SK-N-SH (cell line): ENCODE measurements around the gene SLC12A3. TPM values are rescaled to one million over a fixed set of nuclear protein-coding genes. Genes with fewer than 3 reads are reported as not detected.

ENCODE experiments used
- CTCF ChIA-PET: fragments of 300-600, 350-600 bp; formaldehyde crosslinking; extraction: SDS; loops from one replicate; lab custom pipeline; 2021; lab: Yijun Ruan, JAX
- POLR2A ChIA-PET: fragments of 350-600 bp; sonication (Branson Sonifier 250); formaldehyde crosslinking; extraction: SDS; loops from one replicate; lab custom pipeline; 2020; ENCODE audit warnings: antibody characterized with exemption, inconsistent platforms; lab: Yijun Ruan, JAX
- DNase-seq: peaks from one replicate; pipeline ENCODE4 v3.0.0; 2012
- H2AFZ ChIP-seq: fragments of 200-600 bp; sonication (generic); 2 replicates; pipeline ENCODE4 v1.8.1; 2016; ENCODE audit warnings: antibody characterized with exemption, mild to moderate bottlenecking, low read depth
- H3F3A ChIP-seq: fragments of 200-600 bp; sonication (generic); replicated peaks from 2 replicates; pipeline ENCODE3; 2016; ENCODE audit warnings: antibody characterized with exemption, mild to moderate bottlenecking; ENCODE audit not compliant: insufficient read depth
- H3K27ac ChIP-seq, 2 experiments: fragments of 200-500 bp in 1 of 2; fragments of 200-600 bp in 1 of 2; sonication (Bioruptor generic) in 1 of 2; sonication (generic), shearing (Covaris generic) in 1 of 2; 2 replicates each; pipeline versions ENCODE4 v1.5.1 to v1.6.1; 2014 to 2016; ENCODE audit warnings: low read depth in 2 of 2, inconsistent platforms in 1 of 2, low read length in 1 of 2, mild to moderate bottlenecking in 1 of 2, mixed read lengths in 1 of 2
- H3K27me3 ChIP-seq: fragments of 200-600 bp; sonication (generic), shearing (Covaris generic); 2 replicates; pipeline ENCODE4 v1.6.1; 2016; ENCODE audit warnings: mixed run types; ENCODE audit not compliant: insufficient read depth
- H3K36me3 ChIP-seq, 2 experiments: fragments of 200-500 bp in 1 of 2; fragments of 200-600 bp in 1 of 2; sonication (Bioruptor generic) in 1 of 2; sonication (generic) in 1 of 2; replicated peaks in 1 of 2; 2 replicates each; pipeline versions ENCODE3 to v1.5.1; 2014 to 2016; ENCODE audit warnings: low read length in 1 of 2, mild to moderate bottlenecking in 1 of 2; ENCODE audit not compliant: insufficient read depth in 2 of 2, control insufficient read depth in 1 of 2
- H3K4me1 ChIP-seq, 2 experiments: fragments of 200-500 bp in 1 of 2; fragments of 200-600 bp in 1 of 2; sonication (Bioruptor generic) in 1 of 2; sonication (generic), shearing (Covaris generic) in 1 of 2; 2 replicates each; pipeline versions ENCODE4 v1.5.1 to v1.6.1; 2014 to 2016; ENCODE audit warnings: low read depth in 1 of 2, low read length in 1 of 2, mixed run types in 1 of 2; ENCODE audit not compliant: insufficient read depth in 2 of 2, control insufficient read depth in 1 of 2
- H3K4me2 ChIP-seq: fragments of 200-600 bp; sonication (generic), shearing (Covaris generic); 2 replicates; pipeline ENCODE4 v1.6.1; 2017; ENCODE audit warnings: mixed run types
- H3K4me3 ChIP-seq, 2 experiments: fragments of 200-500 bp in 1 of 2; fragments of 200-600 bp in 1 of 2; sonication (Bioruptor generic) in 1 of 2; sonication (generic), shearing (Covaris generic) in 1 of 2; 2 replicates each; pipeline versions ENCODE4 v1.5.1 to v1.8.1; 2014 to 2016; ENCODE audit warnings: low read depth in 2 of 2, inconsistent platforms in 1 of 2, low read length in 1 of 2, mild to moderate bottlenecking in 1 of 2, mixed read lengths in 1 of 2, moderate library complexity in 1 of 2
- H3K79me2 ChIP-seq: fragments of 200-600 bp; sonication (generic); 2 replicates; pipeline ENCODE4 v1.8.1; 2017; ENCODE audit warnings: mild to moderate bottlenecking; ENCODE audit not compliant: insufficient read depth
- H3K9ac ChIP-seq: fragments of 200-600 bp; sonication (generic); 2 replicates; pipeline ENCODE4 v1.6.1; 2017; ENCODE audit warnings: mixed run types
- H3K9me2 ChIP-seq: fragments of 200-600 bp; sonication (generic); 2 replicates; pipeline ENCODE4 v1.6.1; 2017; ENCODE audit warnings: mixed run types
- H3K9me3 ChIP-seq: fragments of 200-600 bp; sonication (generic); 2 replicates; pipeline ENCODE4 v1.6.1; 2017; ENCODE audit warnings: mixed run types, mild to moderate bottlenecking, moderate library complexity
- H4K20me1 ChIP-seq: fragments of 200-600 bp; sonication (generic); 2 replicates; pipeline ENCODE4 v1.6.1; 2017; ENCODE audit warnings: mild to moderate bottlenecking, mixed run types; ENCODE audit not compliant: insufficient read depth
- FOSL2 ChIP-seq: IDR thresholded peaks from 2 replicates; pipeline ENCODE4 v1.4.0; 2012; ENCODE audit warnings: low read depth, mild to moderate bottlenecking, moderate library complexity, borderline replicate concordance
- FOXM1 ChIP-seq: IDR thresholded peaks from 2 replicates; pipeline ENCODE4 v1.4.0; 2012; ENCODE audit warnings: low read depth, mild to moderate bottlenecking
- GATA2 ChIP-seq: sonication (generic); formaldehyde crosslinking; IDR thresholded peaks from 2 replicates; pipeline ENCODE4 v1.5.0; 2020; ENCODE audit warnings: mild to moderate bottlenecking, missing genetic modification reagents
- MEF2A ChIP-seq: IDR thresholded peaks from 2 replicates; pipeline ENCODE4 v1.4.0; 2012; ENCODE audit warnings: low read depth, borderline replicate concordance
- NFIC ChIP-seq: IDR thresholded peaks from 2 replicates; pipeline ENCODE4 v1.4.0; 2012; ENCODE audit warnings: borderline replicate concordance
- POLR2AphosphoS5 ChIP-seq: IDR thresholded peaks from 2 replicates; pipeline ENCODE4 v1.6.1; 2012; ENCODE audit warnings: low read depth, low read length
- RAD21 ChIP-seq: IDR thresholded peaks from 2 replicates; pipeline ENCODE4 v1.6.1; 2012; ENCODE audit warnings: mild to moderate bottlenecking, low read length
- RCOR1 ChIP-seq: fragments of 150-350 bp; IDR thresholded peaks from 2 replicates; pipeline ENCODE4 v1.6.1; 2017; ENCODE audit warnings: antibody characterized with exemption, low read length
- TAF1 ChIP-seq: IDR thresholded peaks from 2 replicates; pipeline ENCODE4 v1.6.1; 2012; ENCODE audit warnings: low read depth, mild to moderate bottlenecking, low read length, moderate library complexity, borderline replicate concordance
- YY1 ChIP-seq: IDR thresholded peaks from 2 replicates; pipeline ENCODE4 v1.4.0; 2012; ENCODE audit warnings: low read depth, mild to moderate bottlenecking
- WGBS: methylation state at CpG from one replicate; pipeline ENCODE4 v1.1.6; 2017; ENCODE audit warnings: low lambda C conversion rate; 5-methylcytosine and 5-hydroxymethylcytosine counted together
- polyA plus RNA-seq, 3 experiments: library from polyadenylated mRNA; depleted of rRNA; stranded (reverse); fragments of >200 nt; gene quantifications; 2 replicates each; pipeline ENCODE4 v1.2.3, GENCODE V29; 2012
- TF ChIP-seq, protein P1 (sequence below): IDR thresholded peaks from 2 replicates; pipeline ENCODE4 v1.4.0; 2012; ENCODE audit warnings: low read depth, borderline replicate concordance
- TF ChIP-seq, protein P2 (sequence below): IDR thresholded peaks from 2 replicates; pipeline ENCODE4 v1.4.0; 2012; ENCODE audit warnings: low read depth, borderline replicate concordance
- TF ChIP-seq, protein P3 (sequence below): fragments of 150-350 bp; IDR thresholded peaks from 2 replicates; pipeline ENCODE4 v1.6.1; 2016; ENCODE audit warnings: mild to moderate bottlenecking, low read depth, low read length
- TF ChIP-seq, protein P4 (sequence below): IDR thresholded peaks from 2 replicates; pipeline ENCODE4 v1.6.1; 2012; ENCODE audit warnings: mild to moderate bottlenecking, low read depth, low read length, moderate library complexity

Gene SLC12A3
- polyA plus RNA-seq, 1 of the 3 experiments (the other 2 are of a cell fraction): not detected

DNA sequence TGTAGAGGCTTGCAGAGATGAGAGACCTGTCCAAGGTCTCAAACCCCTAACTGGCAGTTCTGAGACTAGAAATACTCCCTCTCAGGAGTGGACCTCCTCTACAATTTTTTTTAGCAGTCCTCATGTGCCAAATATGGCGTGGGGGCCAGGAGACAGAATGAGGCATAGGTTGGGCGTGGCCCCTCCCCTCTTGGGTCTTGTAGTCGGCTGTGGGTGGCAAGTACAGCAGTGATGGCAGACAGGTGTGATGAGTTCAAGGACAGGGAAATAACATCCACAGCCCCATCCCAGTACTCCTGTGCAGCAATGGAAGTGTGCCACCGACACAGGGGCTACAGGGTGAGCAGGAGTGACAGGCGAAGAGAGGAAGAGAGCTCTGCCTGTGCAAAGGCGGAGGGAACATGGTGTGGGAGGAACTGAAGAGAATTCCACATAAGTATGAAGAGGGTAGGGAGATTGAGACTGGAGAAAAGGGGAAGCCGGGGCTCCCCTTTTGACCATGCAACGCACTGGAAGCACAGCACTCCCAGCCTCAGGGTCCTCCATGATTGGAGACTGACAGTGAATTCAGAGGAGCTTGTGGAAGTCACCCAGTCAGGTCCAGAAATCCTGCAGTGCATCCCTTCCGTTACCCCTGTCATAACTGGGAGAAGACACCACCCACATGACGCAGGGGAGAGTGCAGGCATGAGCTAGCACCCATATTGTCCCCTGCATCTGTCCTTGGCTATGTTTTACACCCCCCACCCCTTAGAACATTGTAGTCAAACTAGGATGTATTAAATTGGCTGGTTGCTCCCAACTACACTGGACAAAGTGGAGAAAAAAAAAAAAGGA lies 82.0 kb downstream of the SLC12A3 start:
- H3K9me3 ChIP-seq: no peaks in the 10 kb centered on the region
- CTCF ChIA-PET: interaction anchor here (1.0 to 1.7 kb wide), 6 partner anchors 10 to 153 kb away, joined by 3 to 12 read pairs (median 5); no protein-coding TSS in a partner anchor
- no peak overlapping the region for H2AFZ ChIP-seq
- 91% methylated on average over 10 of the region's 10 CpGs for WGBS
- no peak overlapping the region for H3K9ac ChIP-seq
- H3K36me3 ChIP-seq: peaks cover 32 to 38% of the 10 kb centered on the region in 2 experiments
- no peak for DNase-seq
- no peaks in the 10 kb centered on the region for H3K79me2 ChIP-seq
- H3K4me1 ChIP-seq: peaks cover 0 to 4% of the 10 kb centered on the region in 2 experiments; a peak in 1 of 4 replicates
- peaks cover 45% of the 10 kb centered on the region for H3F3A ChIP-seq
- H3K9me2 ChIP-seq: no peaks in the 10 kb centered on the region
- H4K20me1 ChIP-seq: peaks cover 12% of the 10 kb centered on the region
- TF ChIP-seq, protein P1, sequence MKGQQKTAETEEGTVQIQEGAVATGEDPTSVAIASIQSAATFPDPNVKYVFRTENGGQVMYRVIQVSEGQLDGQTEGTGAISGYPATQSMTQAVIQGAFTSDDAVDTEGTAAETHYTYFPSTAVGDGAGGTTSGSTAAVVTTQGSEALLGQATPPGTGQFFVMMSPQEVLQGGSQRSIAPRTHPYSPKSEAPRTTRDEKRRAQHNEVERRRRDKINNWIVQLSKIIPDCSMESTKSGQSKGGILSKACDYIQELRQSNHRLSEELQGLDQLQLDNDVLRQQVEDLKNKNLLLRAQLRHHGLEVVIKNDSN: no peak
- TF ChIP-seq, protein P2, sequence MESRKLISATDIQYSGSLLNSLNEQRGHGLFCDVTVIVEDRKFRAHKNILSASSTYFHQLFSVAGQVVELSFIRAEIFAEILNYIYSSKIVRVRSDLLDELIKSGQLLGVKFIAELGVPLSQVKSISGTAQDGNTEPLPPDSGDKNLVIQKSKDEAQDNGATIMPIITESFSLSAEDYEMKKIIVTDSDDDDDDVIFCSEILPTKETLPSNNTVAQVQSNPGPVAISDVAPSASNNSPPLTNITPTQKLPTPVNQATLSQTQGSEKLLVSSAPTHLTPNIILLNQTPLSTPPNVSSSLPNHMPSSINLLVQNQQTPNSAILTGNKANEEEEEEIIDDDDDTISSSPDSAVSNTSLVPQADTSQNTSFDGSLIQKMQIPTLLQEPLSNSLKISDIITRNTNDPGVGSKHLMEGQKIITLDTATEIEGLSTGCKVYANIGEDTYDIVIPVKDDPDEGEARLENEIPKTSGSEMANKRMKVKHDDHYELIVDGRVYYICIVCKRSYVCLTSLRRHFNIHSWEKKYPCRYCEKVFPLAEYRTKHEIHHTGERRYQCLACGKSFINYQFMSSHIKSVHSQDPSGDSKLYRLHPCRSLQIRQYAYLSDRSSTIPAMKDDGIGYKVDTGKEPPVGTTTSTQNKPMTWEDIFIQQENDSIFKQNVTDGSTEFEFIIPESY: no peak
- TF ChIP-seq, protein P3, sequence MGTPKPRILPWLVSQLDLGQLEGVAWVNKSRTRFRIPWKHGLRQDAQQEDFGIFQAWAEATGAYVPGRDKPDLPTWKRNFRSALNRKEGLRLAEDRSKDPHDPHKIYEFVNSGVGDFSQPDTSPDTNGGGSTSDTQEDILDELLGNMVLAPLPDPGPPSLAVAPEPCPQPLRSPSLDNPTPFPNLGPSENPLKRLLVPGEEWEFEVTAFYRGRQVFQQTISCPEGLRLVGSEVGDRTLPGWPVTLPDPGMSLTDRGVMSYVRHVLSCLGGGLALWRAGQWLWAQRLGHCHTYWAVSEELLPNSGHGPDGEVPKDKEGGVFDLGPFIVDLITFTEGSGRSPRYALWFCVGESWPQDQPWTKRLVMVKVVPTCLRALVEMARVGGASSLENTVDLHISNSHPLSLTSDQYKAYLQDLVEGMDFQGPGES: no peak
- TF ChIP-seq POLR2AphosphoS5 (no peak), FOXM1 (no peak), GATA2 (CRISPR knock-in tag) (no peak)
- TF ChIP-seq, all 33 proteins: peak for 0
- no peak overlapping the region for H3K4me2 ChIP-seq
- H3K27me3 ChIP-seq: no peaks in the 10 kb centered on the region
- H3K4me3 ChIP-seq: no peak overlapping the region
- H3K27ac ChIP-seq: no peak overlapping the region
- POLR2A ChIA-PET: interaction anchor here (0.6 to 1.3 kb wide), 6 partner anchors 8 to 1486 kb away, joined by 3 to 8 read pairs (median 4); partner anchors contain the start of gene HERPUD1

DNA sequence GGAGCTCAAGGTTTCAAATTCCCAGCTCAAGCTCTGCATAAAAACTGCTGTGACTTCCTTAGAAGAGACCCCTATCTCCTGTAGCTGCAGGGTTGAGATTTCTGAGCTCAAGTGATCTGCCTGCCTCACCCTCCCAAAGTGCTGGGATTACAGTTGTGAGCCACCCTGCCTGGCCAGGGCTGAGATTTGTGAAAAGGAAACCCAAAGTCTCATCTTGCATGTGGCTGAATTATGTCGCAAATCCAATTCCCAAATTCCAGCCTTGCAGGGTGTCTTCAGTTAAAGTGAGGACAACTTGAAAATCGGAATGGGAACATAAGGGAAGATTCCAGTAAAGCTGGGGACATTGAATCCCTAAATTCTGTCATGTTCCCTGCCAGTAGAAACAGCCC lies 82.6 kb downstream of the SLC12A3 start:
- no peaks in the 10 kb centered on the region for H3K9me3 ChIP-seq
- no peak for DNase-seq
- ChIA-PET CTCF (interaction anchor here (1.0 to 1.4 kb wide), 4 partner anchors 16 to 154 kb away, joined by 4 to 6 read pairs (median 5); no protein-coding TSS in a partner anchor), POLR2A (interaction anchor here (0.6 to 1.3 kb wide), 6 partner anchors 9 to 1486 kb away, joined by 3 to 8 read pairs (median 4); partner anchors contain the start of gene HERPUD1)
- TF ChIP-seq, protein P4, sequence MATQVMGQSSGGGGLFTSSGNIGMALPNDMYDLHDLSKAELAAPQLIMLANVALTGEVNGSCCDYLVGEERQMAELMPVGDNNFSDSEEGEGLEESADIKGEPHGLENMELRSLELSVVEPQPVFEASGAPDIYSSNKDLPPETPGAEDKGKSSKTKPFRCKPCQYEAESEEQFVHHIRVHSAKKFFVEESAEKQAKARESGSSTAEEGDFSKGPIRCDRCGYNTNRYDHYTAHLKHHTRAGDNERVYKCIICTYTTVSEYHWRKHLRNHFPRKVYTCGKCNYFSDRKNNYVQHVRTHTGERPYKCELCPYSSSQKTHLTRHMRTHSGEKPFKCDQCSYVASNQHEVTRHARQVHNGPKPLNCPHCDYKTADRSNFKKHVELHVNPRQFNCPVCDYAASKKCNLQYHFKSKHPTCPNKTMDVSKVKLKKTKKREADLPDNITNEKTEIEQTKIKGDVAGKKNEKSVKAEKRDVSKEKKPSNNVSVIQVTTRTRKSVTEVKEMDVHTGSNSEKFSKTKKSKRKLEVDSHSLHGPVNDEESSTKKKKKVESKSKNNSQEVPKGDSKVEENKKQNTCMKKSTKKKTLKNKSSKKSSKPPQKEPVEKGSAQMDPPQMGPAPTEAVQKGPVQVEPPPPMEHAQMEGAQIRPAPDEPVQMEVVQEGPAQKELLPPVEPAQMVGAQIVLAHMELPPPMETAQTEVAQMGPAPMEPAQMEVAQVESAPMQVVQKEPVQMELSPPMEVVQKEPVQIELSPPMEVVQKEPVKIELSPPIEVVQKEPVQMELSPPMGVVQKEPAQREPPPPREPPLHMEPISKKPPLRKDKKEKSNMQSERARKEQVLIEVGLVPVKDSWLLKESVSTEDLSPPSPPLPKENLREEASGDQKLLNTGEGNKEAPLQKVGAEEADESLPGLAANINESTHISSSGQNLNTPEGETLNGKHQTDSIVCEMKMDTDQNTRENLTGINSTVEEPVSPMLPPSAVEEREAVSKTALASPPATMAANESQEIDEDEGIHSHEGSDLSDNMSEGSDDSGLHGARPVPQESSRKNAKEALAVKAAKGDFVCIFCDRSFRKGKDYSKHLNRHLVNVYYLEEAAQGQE: no peak
- no peak for TF ChIP-seq NFIC
- TF ChIP-seq FOSL2: no peak
- no peak for TF ChIP-seq RAD21
- TF ChIP-seq YY1: no peak
- TF ChIP-seq TAF1: no peak
- TF ChIP-seq MEF2A: no peak
- TF ChIP-seq RCOR1: no peak
- no peaks in the 10 kb centered on the region for H3K9me2 ChIP-seq
- 92% methylated on average over 2 of the region's 2 CpGs for WGBS
- H3K4me2 ChIP-seq: no peak overlapping the region
- H3K27me3 ChIP-seq: no peaks in the 10 kb centered on the region
- peaks cover 42% of the 10 kb centered on the region for H3F3A ChIP-seq
- peaks cover 28 to 32% of the 10 kb centered on the region in 2 experiments for H3K36me3 ChIP-seq
- peaks cover 6% of the 10 kb centered on the region; the same call in 1 of the 2 replicates for H4K20me1 ChIP-seq
- H3K4me3 ChIP-seq: no peak overlapping the region
- peaks cover 0 to 4% of the 10 kb centered on the region in 2 experiments; a peak in 1 of 4 replicates for H3K4me1 ChIP-seq
- no peak overlapping the region for H3K27ac ChIP-seq
- no peaks in the 10 kb centered on the region for H3K79me2 ChIP-seq
- no peak overlapping the region for H2AFZ ChIP-seq
- H3K9ac ChIP-seq: no peak overlapping the region
